K562 (cell line): ENCODE results near the gene TAS1R3. TPM values are rescaled to one million over a fixed set of nuclear protein-coding genes. Genes with fewer than 3 reads are reported as not detected.

ENCODE experiments used
- ARHGAP35 ChIP-seq: fragments of 450-650 bp; IDR thresholded peaks from 2 replicates; pipeline ENCODE4 v1.6.1; 2018; ENCODE audit not compliant: partially characterized antibody
- BRCA1 ChIP-seq, 2 experiments: fragments of 450-650 bp in 1 of 2; sonication (generic) in 1 of 2; formaldehyde crosslinking in 1 of 2; IDR thresholded peaks; 2 replicates each; pipeline versions ENCODE4 v1.5.0 to v1.6.1; 2017 to 2020; ENCODE audit warnings: mild to moderate bottlenecking in 1 of 2, missing genetic modification reagents in 1 of 2
- BRD9 ChIP-seq: fragments of 450-650 bp; IDR thresholded peaks from 2 replicates; pipeline ENCODE4 v1.6.1; 2018; ENCODE audit warnings: low read depth; ENCODE audit not compliant: partially characterized antibody
- CBFA2T3 ChIP-seq: fragments of 450-650 bp; IDR thresholded peaks from 2 replicates; pipeline ENCODE4 v1.6.1; 2017
- GTF2A2 ChIP-seq: IDR thresholded peaks from 2 replicates; pipeline ENCODE4 v1.6.1; 2016; ENCODE audit warnings: mild to moderate bottlenecking, missing genetic modification characterization, missing compliant biosample characterization
- HMBOX1 ChIP-seq: sonication (generic); IDR thresholded peaks from 2 replicates; pipeline ENCODE4 v1.6.1; 2016
- KAT7 ChIP-seq: sonication (generic); formaldehyde crosslinking; IDR thresholded peaks from 2 replicates; pipeline ENCODE4 v1.8.0; 2022; ENCODE audit warnings: missing genetic modification reagents, mild to moderate bottlenecking, borderline replicate concordance
- MCM7 ChIP-seq, 2 experiments: fragments of 450-650 bp; IDR thresholded peaks; 2 replicates each; pipeline ENCODE4 v1.6.1; 2016 to 2018
- MEF2D ChIP-seq: conservative IDR thresholded peaks from 2 replicates; pipeline ENCODE4 v1.6.1; 2016; ENCODE audit warnings: low read depth, missing genetic modification characterization, missing compliant biosample characterization
- PHB ChIP-seq: fragments of 250-450 bp; sonication (Bioruptor Pico); IDR thresholded peaks from 2 replicates; pipeline ENCODE4 v1.5.0; 2021
- PRDM10 ChIP-seq: fragments of 450-650 bp; IDR thresholded peaks from 2 replicates; pipeline ENCODE4 v1.6.1; 2018; ENCODE audit not compliant: partially characterized antibody
- SAP30 ChIP-seq: fragments of 200-600 bp; sonication (generic); IDR thresholded peaks from 2 replicates; pipeline ENCODE4 v1.6.1; 2012; ENCODE audit warnings: borderline replicate concordance, low read depth, mild to moderate bottlenecking, moderate library complexity, low read length, control low read depth, inconsistent platforms; ENCODE audit not compliant: insufficient read depth, poor library complexity, severe bottlenecking
- TAL1 ChIP-seq: fragments of 450-650 bp; IDR thresholded peaks from 2 replicates; pipeline ENCODE4 v1.6.1; 2016; ENCODE audit warnings: mild to moderate bottlenecking
- THRB ChIP-seq: fragments of 450-650 bp; formaldehyde crosslinking; conservative IDR thresholded peaks from 2 replicates; pipeline ENCODE4 v1.4.0; 2022; ENCODE audit warnings: mild to moderate bottlenecking, missing genetic modification characterization
- TSHZ1 ChIP-seq: fragments of 250-450 bp; sonication (Bioruptor Pico); IDR thresholded peaks from 2 replicates; pipeline ENCODE4 v1.4.0; 2020; ENCODE audit warnings: mild to moderate bottlenecking, moderate library complexity
- ZNF134 ChIP-seq: fragments of 250-450 bp; sonication (Bioruptor Pico); conservative IDR thresholded peaks from 2 replicates; pipeline ENCODE4 v1.4.0; 2020
- ZNF184 ChIP-seq: sonication (generic); formaldehyde crosslinking; IDR thresholded peaks from 2 replicates; pipeline ENCODE4 v1.5.0; 2020; ENCODE audit warnings: missing genetic modification reagents
- ZNF57 ChIP-seq: fragments of 450-650 bp; formaldehyde crosslinking; IDR thresholded peaks from 2 replicates; pipeline ENCODE4 v1.4.0; 2020; ENCODE audit warnings: mild to moderate bottlenecking, moderate library complexity
- ZNF780A ChIP-seq: fragments of 250-450 bp; sonication (Bioruptor Pico); IDR thresholded peaks from 2 replicates; pipeline ENCODE4 v1.5.0; 2021; ENCODE audit warnings: mild to moderate bottlenecking
- polyA plus RNA-seq, 8 experiments: library from polyadenylated mRNA; depleted of rRNA in 4 of 8; stranded (reverse) in 5 of 8; unstranded in 3 of 8; fragments of >200 nt; fragmentation: Nextera tagmentation in 2 of 8; fragmentation: Illumina TruSeq in 1 of 8; extraction: Ambion mirVana in 2 of 8; extraction: Trizol in 1 of 8; gene quantifications; 2 replicates each; pipeline versions ENCODE4 v1.2.1 to v1.2.3, GENCODE V29; 2011 to 2014; ENCODE audit warnings: inconsistent platforms in 1 of 8, missing spikeins in 1 of 8
- total RNA-seq, 7 experiments: library from RNA; depleted of rRNA in 6 of 7; stranded (reverse); fragments of >200 nt in 6 of 7; fragmentation: Illumina TruSeq in 2 of 7; extraction: Trizol in 2 of 7; gene quantifications; 2 replicates each; pipeline versions ENCODE4 v1.2.1 to v1.2.3, GENCODE V29; 2011 to 2021; ENCODE audit warnings: low replicate concordance in 1 of 7

TAS1R3 gene
- total and polyA plus RNA-seq, 9 of the 15 experiments (the other 6 are each of a cell fraction or from before 2014, with no cell fraction given): 0.07 to 0.13 TPM; not detected in 7

- TF ChIP-seq PRDM10 (peak; percentile 91), MEF2D (tag) (no peak), GTF2A2 (tag) (no peak), PHB (CRISPR knock-in tag) (no peak), TAL1 (no peak), ZNF780A (no peak), KAT7 (CRISPR knock-in tag) (no peak; the same call in 1 of the 2 replicates), HMBOX1 (no peak), ZNF184 (CRISPR knock-in tag) (no peak), BRCA1 (IDR thresholded peaks at IDR 0.05) (no peak), BRCA1 (CRISPR knock-in tag; IDR thresholded peaks at IDR 0.05) (no peak), TSHZ1 (CRISPR knock-in tag) (no peak), ZNF134 (CRISPR knock-in tag) (no peak), MCM7 (IDR thresholded peaks at IDR 0.05) (no peak), CBFA2T3 (0 out of 2 replicates have a peak, but pooled peaks have one; percentile 8), SAP30 (peak; percentile 91), THRB (CRISPR knock-in tag) (no peak), ARHGAP35 (no peak), BRD9 (no peak), ZNF57 (CRISPR knock-in tag) (no peak)
Measured at GRCh38 chr1:1307923-1308755, 22.9 kb upstream of the TAS1R3 start, which contains the start of the genes ACAP3 and PUSL1 (continued).
